Activated CD8-positive, alpha-beta memory T cell treated with anti-CD3 and anti-CD28 coated beads, Interleukin-2, amount 50 U/mL, for 24 hours (primary cell): ENCODE measurements around the gene MLST8.
"Not testable (repeated sequence)": the region's sequence is repeated elsewhere in the genome, so short reads cannot be mapped to it uniquely, and the experiment has no call there.

Source experiments
- DNase-seq: peaks from one replicate; pipeline ENCODE4 v3.0.0-alpha.2; 2020; ENCODE audit errors: extremely low read depth

Gene MLST8

GRCh38 chr16:2244926-2245795 lies 39.9 kb downstream of the MLST8 start:
- no peak for DNase-seq

- no peak for DNase-seq
Observed at GRCh38 chr16:2246301-2246885, 41.1 kb downstream of the MLST8 start.

- DNase-seq, result no peak
Observed at GRCh38 chr16:2250652-2251295, 45.5 kb downstream of the MLST8 start.

GRCh38 chr16:2251296-2252111 lies 46.2 kb downstream of the MLST8 start, which contains the start of gene ECI1:
Gene ECI1 (minus strand): TSS chr16:2251587. CDS start chr16:2251566, 21 bp downstream.
- DNase-seq, result peak; percentile 43

GRCh38 chr16:2252806-2253148 lies 47.5 kb downstream of the MLST8 start:
- no peak for DNase-seq

GRCh38 chr16:2253293-2253692 lies 48.0 kb downstream of the MLST8 start:
- DNase-seq, result no peak

GRCh38 chr16:2256531-2257140 lies 51.4 kb downstream of the MLST8 start:
- no peak for DNase-seq

- DNase-seq, result no peak
Observed at GRCh38 chr16:2257726-2258125, 52.5 kb downstream of the MLST8 start.

GRCh38 chr16:2258530-2258929 lies 53.3 kb downstream of the MLST8 start:
- DNase-seq, result not testable (repeated sequence)
